AG10803 (cell line): ENCODE data around the gene EXOC1L.

Experiments used
- DNase-seq: peaks from one replicate; pipeline ENCODE4 v3.0.0; 2010; ENCODE audit warnings: low read depth
- H3K4me3 ChIP-seq: 2 replicates; pipeline ENCODE4 v1.5.1; 2011; ENCODE audit warnings: mild to moderate bottlenecking, low read length, control low read depth
- TF ChIP-seq, protein P1 (sequence below): conservative IDR thresholded peaks from 2 replicates; pipeline ENCODE4 v1.5.1; 2011; ENCODE audit warnings: mild to moderate bottlenecking, low read length, control low read depth, inconsistent platforms

The EXOC1L gene, protein sequence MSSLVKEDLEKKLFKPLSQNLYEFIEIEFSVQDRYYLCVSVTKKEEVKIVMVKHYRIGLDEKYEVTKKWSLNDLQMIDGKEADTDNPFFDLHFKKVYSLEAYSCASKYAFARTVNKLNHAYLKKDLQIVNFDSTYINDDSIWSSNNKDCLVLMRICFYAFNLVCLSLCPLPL

DNA sequence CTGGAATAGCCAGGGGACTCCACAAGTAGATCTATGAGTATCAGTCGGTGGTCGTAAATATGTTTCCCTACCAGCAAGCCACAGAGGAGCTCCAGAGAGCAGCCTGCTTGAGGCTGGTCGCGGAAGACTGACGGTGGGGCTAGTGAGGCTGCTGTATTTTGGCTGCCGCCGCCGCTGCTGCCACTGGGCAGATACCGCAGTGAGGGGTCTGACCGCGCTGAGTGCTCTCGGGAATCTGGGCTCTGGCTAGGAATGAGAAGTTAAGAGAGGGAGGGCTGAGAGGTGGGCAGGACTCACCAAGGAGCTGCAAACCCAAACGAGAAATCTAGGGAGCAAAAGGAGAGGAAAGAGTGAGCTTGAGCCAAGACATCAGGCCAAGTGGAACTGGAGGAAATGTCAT, at the start of gene EXOC1L:
Gene EXOC1L, plus strand, starts transcription at position 157 of the 400 bp plus-strand sequence. Its CDS starts 237 bp downstream, at position 394.
- TF ChIP-seq, protein P1, sequence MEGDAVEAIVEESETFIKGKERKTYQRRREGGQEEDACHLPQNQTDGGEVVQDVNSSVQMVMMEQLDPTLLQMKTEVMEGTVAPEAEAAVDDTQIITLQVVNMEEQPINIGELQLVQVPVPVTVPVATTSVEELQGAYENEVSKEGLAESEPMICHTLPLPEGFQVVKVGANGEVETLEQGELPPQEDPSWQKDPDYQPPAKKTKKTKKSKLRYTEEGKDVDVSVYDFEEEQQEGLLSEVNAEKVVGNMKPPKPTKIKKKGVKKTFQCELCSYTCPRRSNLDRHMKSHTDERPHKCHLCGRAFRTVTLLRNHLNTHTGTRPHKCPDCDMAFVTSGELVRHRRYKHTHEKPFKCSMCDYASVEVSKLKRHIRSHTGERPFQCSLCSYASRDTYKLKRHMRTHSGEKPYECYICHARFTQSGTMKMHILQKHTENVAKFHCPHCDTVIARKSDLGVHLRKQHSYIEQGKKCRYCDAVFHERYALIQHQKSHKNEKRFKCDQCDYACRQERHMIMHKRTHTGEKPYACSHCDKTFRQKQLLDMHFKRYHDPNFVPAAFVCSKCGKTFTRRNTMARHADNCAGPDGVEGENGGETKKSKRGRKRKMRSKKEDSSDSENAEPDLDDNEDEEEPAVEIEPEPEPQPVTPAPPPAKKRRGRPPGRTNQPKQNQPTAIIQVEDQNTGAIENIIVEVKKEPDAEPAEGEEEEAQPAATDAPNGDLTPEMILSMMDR, result no peak
- H3K4me3 ChIP-seq, result peak within 1 kb of the TSS; percentile 16
- no peak for DNase-seq

DNA sequence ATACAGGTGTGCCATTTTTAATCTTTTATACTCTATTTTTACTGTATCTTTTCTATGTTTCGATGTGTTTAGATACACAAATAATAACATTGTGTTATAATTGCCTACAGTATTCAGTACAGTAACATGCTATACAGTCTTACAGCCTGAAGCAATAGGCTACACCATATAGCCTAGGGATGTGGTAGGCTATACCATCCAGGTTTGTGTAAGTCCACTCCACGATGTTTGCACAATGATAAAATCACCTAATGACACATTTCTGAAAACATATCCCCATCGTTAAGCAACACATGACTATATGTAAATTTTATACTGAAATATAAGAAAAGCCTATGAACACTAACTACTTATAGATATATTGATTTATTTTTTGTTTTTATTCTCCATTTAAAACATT, 48.9 kb upstream of the EXOC1L start:
- TF ChIP-seq, protein P1, result no peak
- no peak overlapping the region for H3K4me3 ChIP-seq
- DNase-seq, result no peak

DNA sequence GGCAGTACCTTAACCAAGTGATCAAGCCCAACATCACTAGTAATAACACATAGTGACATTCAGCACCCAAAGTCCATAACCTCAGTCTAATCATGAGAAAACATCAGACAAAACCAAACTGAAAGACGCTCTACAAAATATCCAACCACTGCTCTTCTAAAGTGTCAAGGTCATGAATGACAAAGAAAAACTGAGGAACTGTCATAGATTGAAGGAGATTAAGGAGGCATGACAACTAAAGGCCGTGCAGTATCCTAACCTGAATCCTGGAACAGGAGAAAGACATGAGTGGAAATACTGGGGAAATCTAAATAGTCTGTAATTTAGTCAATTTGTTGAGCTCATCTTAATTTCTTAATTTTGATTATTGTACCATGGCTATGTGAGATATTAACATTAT, 38.2 kb upstream of the EXOC1L start:
- TF ChIP-seq, protein P1, result no peak
- no peak overlapping the region for H3K4me3 ChIP-seq
- no peak for DNase-seq

DNA sequence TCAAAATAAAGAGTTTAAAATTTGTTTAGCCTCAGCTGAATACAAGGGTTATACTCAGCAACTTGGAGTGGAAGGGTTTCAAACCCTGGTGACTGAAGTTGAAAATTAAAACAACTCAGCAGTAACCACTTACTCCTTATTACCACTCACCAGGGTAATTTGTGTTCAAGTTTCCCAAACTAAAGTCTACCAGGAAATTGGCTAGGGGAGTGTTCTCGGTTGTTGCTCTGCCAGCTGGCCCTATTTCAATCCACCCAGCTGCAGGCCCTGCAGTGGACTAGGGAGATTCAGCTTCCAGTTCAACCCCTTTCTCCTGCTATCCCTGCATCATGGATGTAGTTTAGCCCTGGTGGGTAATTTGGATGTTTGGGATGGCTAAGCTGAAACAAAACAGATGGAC, 37.8 kb upstream of the EXOC1L start:
- H3K4me3 ChIP-seq, result no peak overlapping the region
- no peak for DNase-seq

DNA sequence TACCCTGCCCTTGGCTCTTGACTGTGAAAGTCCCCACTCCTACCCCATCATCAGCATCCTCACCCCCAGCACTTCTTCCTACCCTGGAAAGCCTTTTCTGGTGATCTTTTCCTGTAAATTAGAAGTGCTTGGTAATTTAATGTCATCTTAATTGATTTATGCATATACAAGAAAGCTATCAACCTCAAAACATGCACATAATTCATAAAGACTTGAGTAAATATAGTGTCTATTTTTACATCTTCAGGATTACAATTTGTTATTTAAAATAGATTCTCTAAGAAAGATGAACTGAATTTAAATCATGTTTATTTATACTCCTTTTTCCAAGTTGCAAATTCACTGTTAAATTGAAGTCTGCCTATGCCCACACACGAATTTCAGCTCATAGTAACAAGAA, 36.0 kb upstream of the EXOC1L start:
- DNase-seq, result no peak
- H3K4me3 ChIP-seq, result no peak overlapping the region
- TF ChIP-seq, protein P1, result no peak

More for the DNA sequence above, 37.8 kb upstream of the EXOC1L start:
- TF ChIP-seq, protein P1, result no peak

DNA sequence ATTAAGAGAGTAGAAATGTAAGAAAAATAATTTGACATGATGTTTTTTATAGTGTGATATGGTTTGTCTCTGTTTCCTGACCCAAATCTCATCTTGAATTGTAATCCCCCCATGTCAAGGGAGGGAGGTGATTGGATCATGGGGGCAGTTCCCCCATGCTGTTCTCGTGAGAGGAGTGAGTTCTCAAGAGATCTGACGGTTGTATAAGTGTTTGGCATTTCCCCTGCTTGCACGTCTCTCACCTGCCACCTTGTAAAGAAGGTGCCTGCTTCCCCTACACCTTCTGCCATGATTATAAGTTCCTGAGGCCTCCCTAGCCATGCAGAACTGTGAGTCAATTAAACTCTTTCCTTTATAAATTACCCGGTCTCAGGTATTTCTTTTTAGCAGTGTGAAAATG, 34.8 kb upstream of the EXOC1L start:
- no peak for DNase-seq
- H3K4me3 ChIP-seq, result no peak overlapping the region
- TF ChIP-seq, protein P1, result no peak

DNA sequence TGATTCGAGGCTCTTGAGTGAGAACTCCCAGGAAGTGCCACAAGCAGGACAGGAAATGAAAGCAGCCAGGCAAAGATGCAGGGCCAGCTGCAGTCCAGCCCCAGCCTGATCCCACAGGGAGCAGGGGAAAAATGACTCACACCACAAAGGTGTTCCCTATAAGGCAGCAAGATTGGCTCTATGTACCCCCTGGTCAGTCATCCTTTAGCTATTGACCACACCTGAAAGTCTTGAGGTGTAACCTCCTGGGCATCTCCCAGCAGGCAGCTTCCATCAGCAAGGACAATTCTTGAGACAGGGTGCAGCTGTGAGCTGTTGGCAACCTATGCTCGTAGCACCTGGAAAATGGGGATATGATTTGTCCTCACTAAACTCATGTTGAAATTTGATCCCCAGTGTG, 27.9 kb upstream of the EXOC1L start:
- TF ChIP-seq, protein P1, result no peak
- no peak overlapping the region for H3K4me3 ChIP-seq
- DNase-seq, result no peak
